ENCODE measurements around the gene TSC2. TPM values are rescaled to one million over a fixed set of nuclear protein-coding genes. Genes with fewer than 3 reads are reported as not detected.

The TSC2 gene
- polyA plus RNA-seq, 3 donors: 39.6 to 60.5 (median 46.8) TPM

- no peak overlapping the region for H3K27ac ChIP-seq (ENCODE audit: low read depth, low read length)
- WGBS, 3 donors: 93 to 95% (median 94%) methylated on average over 21 of the region's 21 CpGs
These were observed 29.9 kb downstream of the TSC2 start for GRCh38 chr16:2077696-2078095.

- 94 to 97% (median 97%) methylated on average over 7 of the region's 7 CpGs for WGBS, 3 donors
- H3K27ac ChIP-seq (ENCODE audit: low read depth, low read length): no peak overlapping the region
These were observed 30.3 kb downstream of the TSC2 start for GRCh38 chr16:2078096-2078495.

DNA sequence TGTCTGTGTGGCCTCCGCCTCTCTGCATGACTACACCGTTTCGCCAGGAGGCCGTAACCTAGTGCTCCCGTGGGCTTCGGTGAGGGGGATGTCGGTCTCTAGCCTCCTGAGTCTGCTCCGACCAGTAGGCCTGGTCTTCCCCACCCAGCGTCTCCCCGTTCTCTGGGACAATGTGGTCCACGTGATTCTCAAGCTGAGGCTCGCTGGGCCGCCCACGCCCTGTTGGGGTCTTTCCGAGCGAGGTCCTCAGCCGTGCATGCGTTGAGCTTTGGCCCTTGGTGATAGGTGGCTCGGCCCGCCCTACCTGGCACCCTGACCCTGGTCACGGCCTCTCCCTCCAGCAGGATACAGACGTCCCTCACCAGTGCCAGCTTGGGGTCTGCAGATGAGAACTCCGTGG, 30.9 kb downstream of the TSC2 start:
- no peak overlapping the region for H3K27ac ChIP-seq (ENCODE audit: low read depth, low read length)
- WGBS, 3 donors: 94 to 95% (median 95%) methylated on average over 23 of the region's 23 CpGs

- 94 to 95% (median 95%) methylated on average over 23 to 30 of the region's 30 CpGs for WGBS, 3 donors
- H3K27ac ChIP-seq (ENCODE audit: low read depth, low read length): no peak overlapping the region
These were observed 31.6 kb downstream of the TSC2 start for GRCh38 chr16:2079311-2079800.

- no peak overlapping the region for H3K27ac ChIP-seq (ENCODE audit: low read depth, low read length)
- 92 to 94% (median 93%) methylated on average over 15 to 16 of the region's 16 CpGs for WGBS, 3 donors
These were observed 32.2 kb downstream of the TSC2 start for GRCh38 chr16:2079991-2080390.

DNA sequence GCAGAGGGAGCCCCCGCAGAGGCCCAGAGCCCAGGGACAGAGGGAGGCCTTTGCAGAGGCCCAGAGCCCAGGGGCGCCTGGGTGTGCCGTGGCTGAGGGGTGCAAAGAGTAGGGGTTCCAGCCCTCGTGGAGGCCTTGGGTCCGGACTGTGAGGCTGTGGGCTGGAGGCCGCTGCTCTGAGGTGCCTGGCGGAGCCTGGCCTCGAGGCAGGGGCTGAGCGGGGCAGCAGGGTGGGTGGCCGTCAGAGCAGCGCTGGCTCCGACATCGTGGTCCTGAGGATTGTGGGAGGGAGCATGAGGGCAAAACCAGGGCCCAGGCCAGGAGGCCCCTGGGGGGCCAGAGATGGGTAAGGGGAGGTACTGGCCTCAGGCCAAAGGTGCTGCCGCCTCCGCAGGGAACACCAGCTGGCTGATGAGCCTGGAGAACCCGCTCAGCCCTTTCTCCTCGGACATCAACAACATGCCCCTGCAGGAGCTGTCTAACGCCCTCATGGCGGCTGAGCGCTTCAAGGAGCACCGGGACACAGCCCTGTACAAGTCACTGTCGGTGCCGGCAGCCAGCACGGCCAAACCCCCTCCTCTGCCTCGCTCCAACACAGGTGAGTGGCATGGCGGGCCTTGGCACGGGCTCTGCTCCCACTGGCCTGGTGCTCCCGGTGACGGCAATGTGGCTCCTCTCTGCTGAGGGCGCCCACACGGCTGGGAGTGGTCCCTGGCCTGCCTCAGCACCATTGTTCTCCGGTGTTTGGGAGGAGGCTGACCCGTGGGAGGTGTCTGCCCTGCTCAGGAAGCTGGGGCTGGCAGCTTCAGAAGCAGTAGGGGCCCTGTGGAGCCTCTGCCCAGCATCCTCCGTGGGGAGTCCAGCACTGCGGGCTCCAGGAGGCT, 33.7 kb downstream of the TSC2 start:
- WGBS, 3 donors: 84 to 87% (median 85%) methylated on average over 32 to 35 of the region's 35 CpGs
- no peak overlapping the region for H3K27ac ChIP-seq (ENCODE audit: low read depth, low read length)

- 45 to 74% (median 73%) methylated on average over 29 to 32 of the region's 32 CpGs for WGBS, 3 donors
- H3K27ac ChIP-seq (ENCODE audit: low read depth, low read length): no peak overlapping the region
These were observed 34.6 kb downstream of the TSC2 start for GRCh38 chr16:2082171-2082982.

- H3K27ac ChIP-seq (ENCODE audit: low read depth, low read length): no peak overlapping the region
- WGBS, 3 donors: 59 to 86% (median 63%) methylated on average over 16 of the region's 16 CpGs
These were observed 35.2 kb downstream of the TSC2 start for GRCh38 chr16:2082983-2083364.

- no peak overlapping the region for H3K27ac ChIP-seq (ENCODE audit: low read depth, low read length)
- WGBS, 3 donors: 80 to 92% (median 85%) methylated on average over 14 to 19 of the region's 19 CpGs
These were observed 35.6 kb downstream of the TSC2 start for GRCh38 chr16:2083409-2083808.

DNA sequence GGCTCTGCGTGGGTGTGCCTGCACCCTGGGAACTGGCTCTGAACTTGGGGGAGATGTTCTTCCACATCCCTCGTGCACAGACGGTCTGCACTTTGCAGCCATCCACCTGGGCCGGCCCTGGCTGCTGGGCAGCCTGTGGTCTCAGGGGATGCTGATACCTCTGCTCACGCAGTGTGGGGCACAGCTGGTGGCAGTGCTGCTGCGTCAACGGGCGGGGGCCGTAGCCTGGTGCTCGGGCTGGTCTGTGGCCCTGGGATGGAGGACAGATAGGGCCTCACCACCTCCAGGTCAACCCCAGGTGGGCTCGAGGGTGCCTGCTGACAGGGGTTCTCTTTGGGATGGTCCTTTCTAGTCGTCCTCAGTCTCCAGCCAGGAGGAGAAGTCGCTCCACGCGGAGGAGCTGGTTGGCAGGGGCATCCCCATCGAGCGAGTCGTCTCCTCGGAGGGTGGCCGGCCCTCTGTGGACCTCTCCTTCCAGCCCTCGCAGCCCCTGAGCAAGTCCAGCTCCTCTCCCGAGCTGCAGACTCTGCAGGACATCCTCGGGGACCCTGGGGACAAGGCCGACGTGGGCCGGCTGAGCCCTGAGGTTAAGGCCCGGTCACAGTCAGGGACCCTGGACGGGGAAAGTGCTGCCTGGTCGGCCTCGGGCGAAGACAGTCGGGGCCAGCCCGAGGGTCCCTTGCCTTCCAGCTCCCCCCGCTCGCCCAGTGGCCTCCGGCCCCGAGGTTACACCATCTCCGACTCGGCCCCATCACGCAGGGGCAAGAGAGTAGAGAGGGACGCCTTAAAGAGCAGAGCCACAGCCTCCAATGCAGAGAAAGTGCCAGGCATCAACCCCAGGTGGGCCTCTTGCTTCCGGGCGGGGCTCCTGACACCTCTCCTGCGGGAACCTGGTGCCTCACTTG, 36.3 kb downstream of the TSC2 start:
- H3K27ac ChIP-seq (ENCODE audit: low read depth, low read length): no peak overlapping the region
- 90 to 95% (median 94%) methylated on average over 39 to 44 of the region's 44 CpGs for WGBS, 3 donors

DNA sequence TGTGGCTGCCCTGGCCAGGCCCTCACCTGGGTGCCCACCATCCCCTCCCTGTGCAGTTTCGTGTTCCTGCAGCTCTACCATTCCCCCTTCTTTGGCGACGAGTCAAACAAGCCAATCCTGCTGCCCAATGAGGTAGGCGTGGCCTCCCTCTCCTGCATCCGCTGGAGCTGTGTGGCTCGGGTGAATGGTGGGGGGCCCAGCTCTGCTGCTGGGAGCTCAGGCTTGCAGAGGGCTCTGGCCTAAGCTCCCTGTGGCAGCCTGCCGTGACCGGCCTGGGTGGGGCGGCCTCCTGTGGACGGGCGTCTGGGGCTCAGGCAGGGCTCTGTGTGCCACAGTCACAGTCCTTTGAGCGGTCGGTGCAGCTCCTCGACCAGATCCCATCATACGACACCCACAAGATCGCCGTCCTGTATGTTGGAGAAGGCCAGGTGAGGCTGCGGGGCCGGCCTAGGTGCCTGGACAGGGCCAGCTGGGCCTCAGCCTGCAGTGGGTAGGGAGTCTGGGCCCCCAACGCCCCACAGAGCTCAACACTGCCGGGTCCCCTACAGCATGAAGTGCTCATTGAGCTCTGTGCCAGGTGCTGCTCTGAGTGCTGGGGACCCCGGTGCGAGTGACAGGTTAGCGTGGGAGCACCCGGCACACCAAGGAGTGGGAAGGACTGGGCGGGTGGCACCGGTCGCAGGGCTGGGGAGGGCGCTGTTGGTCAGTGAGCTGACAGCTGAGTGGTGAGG, 37.3 kb downstream of the TSC2 start:
- 89 to 94% (median 93%) methylated on average over 27 to 29 of the region's 29 CpGs for WGBS, 3 donors
- no peak overlapping the region for H3K27ac ChIP-seq (ENCODE audit: low read depth, low read length)

- WGBS, 3 donors: 77 to 83% (median 81%) methylated on average over 13 to 14 of the region's 14 CpGs
- no peak overlapping the region for H3K27ac ChIP-seq (ENCODE audit: low read depth, low read length)
These were observed 37.9 kb downstream of the TSC2 start for GRCh38 chr16:2085669-2086068.

DNA sequence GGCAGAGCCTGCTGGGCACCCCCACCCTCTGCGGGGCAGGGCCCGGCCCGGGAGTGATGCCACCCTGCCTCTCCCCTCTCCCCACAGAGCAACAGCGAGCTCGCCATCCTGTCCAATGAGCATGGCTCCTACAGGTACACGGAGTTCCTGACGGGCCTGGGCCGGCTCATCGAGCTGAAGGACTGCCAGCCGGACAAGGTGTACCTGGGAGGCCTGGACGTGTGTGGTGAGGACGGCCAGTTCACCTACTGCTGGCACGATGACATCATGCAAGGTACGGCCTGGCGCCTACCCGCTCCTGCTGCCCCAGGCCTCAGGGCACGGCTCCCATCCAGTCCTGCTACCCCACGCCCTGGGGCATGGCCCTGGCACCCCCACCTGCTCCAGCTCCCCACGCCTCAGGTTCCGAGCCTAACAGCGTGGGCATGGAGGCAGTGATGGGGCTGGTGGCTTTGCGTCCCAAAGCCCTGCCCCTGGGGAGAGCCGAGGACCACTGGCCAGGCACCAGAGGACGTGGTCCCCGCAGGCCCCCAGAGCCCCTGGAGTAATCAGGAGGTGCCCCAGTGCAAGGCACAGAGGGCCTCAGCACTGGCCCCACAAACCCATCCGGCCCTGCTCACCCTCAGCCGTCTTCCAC, 38.4 kb downstream of the TSC2 start:
- WGBS, 3 donors: 93% methylated on average over 26 to 27 of the region's 27 CpGs
- no peak overlapping the region for H3K27ac ChIP-seq (ENCODE audit: low read depth, low read length)

DNA sequence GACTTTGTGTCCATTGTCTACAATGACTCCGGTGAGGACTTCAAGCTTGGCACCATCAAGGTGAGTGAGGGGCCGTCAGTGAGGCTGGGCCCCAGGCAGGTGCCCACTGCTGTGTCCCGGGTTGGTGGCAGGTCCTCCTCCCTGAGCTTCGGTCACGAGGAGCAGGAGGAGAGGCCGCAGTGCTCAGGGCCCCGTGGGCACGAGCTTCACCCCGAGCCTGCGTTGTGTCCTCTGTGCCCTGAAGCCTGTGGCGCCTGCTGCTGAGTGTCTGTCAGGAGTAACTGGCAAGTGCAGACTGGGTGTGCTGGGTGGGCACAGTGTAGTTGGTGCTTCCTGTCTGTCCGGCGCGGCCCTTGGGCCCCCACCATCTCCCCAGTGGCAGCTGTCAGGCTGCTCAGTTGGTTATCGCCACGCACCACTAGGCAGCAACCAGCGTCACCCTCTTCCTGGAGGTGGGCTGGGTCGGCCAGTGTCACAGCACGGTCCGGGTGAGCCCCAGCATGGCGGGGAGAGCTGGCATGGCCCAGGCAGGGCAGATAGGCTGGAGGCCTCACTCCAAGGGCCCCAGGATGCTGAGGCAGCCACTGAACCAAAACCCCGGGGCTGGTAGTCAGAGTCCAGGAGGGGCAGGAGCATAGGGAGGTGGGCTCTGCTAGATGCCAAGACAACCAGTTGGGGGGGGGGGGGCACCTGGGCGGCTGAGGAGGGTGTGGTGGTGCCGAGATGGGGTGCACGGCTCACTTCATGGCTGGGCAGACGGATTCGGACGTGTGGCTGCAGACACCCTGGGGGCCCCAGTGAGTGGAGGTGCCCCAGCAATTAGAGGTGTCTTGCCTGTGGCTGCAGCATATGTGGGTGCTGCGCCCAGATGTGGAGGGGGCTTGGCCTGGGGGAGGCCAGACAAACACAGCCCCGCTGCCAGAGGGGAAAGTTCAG, 39.3 kb downstream of the TSC2 start:
- no peak overlapping the region for H3K27ac ChIP-seq (ENCODE audit: low read depth, low read length)
- 90 to 91% (median 91%) methylated on average over 27 to 30 of the region's 30 CpGs for WGBS, 3 donors

GRCh38 chr16:2087748-2088631, 40.2 kb downstream of the TSC2 start:
- H3K27ac ChIP-seq (ENCODE audit: low read depth, low read length): no peak overlapping the region
- WGBS, 3 donors: 91 to 93% (median 93%) methylated on average over 41 of the region's 41 CpGs
